ENCODE data around the gene MAP3K5.

Gene MAP3K5

DNA sequence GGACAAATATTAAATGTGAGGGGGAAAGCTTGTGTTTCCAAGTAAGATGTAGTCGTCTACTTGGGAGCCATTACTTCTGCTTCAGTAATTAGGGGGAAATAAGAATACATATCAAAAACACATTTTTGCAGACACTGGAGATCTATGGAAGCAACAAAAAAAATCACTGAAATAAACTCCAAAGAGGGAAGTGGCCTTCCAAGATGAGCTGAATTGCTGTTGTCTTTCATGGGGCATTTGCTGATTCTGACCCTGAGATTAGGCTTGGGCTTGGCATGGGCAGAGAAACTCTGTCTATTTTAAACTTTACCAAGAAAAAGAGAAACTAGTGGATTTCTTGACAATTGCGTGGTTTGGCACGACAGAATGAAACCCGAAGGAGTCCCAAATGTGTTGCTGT, 120.1 kb downstream of the MAP3K5 start:
- DNase-seq = no peak

DNA sequence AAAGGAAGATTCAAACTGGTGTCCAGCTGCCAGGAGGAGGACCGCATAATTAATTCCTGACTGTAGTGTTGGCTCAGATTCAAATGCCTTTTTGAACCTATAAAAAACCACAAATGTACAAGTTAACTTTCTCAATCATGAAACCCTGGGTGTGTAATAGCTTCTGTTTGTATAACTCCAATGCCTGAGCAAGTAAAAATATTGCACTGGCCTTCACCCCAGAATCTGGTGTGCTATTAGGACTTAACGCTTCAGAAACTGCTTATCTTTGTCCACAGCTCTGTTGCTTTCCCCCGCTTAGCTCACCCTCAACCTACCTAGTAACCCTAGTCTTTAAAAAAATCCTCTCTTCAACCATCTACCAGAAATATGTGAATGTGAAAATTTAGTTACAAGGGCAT, 123.0 kb downstream of the MAP3K5 start:
- no peak for DNase-seq

DNA sequence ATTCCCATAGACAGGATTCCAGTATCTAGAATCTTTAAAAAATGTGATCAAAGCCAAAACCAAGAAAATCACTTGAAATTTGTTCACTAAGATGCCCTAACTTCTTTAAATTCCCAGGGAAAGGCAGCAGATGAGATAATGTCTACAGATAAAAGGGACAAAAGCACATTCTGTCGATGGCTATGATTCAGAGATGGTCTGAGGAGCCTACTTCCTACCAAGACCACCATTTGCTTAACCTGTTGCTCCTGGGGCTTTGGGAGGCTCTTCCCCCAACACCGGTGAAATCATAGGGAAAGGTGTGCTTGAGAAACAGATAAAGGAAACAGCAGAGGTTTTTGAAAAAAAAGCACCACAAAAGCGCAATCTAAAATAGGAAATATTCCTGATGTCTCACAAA, 123.7 kb downstream of the MAP3K5 start:
- no peak for DNase-seq

DNA sequence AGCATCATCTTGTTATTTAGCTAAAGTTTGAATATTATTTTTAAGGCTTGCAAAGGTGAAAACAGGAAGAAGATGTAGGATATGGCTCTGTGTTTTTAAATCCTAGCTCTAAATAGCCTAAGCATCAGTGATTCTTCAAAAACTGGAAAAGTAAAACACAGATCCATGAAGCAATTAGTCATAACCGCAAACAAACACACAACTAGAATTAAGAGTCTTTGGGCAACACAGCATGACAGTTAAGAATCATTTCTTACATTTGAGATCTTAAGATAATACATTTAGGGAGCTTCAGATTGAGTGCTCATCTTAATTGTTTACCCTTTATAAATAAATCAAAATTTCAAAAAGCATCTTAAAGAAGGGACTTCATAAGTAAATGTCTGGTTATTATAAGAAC, 126.2 kb downstream of the MAP3K5 start:
- DNase-seq = no peak

DNA sequence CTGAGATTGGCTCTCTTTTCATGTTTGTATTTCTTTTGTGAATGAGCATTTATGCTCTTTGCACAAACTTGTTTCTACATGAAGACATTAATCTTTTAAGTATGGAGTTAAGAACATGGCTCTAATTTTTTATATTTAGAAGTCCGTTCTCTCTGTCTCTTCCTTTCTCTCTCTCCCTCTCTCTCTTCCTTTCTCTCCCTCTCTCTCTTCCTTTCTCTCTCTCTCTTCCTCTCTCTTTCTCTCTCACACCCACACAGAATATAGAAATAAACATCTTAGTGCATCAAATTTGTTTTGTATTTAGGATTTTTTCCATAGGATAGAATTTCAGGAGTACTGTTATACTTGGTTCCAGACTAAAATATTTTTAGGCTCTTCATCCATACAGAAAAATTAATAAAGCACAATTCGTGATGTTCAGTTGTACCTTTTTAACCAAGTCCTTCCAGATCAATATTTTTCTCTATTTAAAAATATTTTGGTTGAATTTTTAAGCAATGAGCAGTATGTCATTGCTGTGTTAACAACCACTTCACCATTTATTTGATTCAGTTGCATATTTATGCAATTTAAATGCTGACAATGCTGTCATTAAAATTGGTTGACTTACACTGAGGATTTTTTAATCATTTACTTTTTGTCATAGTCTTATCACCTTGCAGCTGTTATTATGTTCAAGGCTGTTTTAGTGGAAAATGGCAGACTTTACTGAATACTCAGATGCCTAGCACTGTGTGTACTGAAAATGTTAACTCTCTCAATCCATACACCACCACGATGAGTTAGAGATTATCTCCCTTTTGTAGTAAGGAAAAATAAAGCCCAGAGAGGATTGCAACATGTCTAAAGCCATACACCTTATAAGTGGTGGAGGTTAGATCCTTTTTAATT, 129.7 kb downstream of the MAP3K5 start:
- no peak for DNase-seq

DNA sequence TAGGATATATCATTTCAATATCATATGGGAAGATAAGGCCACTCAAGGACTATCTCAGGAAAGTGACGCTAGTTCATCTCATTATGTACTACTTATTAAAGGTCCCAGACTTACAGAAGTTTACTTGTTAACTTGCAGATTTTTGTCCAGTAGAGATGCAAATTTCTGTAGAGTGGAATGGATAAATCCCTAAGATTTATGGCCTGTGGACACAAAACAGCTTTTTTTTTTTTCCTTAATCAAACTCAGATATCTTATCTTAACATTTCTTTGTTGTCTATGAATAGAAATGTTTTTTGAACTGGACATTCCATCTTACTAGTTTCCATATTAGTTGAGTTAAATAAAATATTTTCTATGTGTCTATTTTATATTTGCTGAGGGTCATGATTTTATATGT, 131.6 kb downstream of the MAP3K5 start:
- no peak for DNase-seq

DNA sequence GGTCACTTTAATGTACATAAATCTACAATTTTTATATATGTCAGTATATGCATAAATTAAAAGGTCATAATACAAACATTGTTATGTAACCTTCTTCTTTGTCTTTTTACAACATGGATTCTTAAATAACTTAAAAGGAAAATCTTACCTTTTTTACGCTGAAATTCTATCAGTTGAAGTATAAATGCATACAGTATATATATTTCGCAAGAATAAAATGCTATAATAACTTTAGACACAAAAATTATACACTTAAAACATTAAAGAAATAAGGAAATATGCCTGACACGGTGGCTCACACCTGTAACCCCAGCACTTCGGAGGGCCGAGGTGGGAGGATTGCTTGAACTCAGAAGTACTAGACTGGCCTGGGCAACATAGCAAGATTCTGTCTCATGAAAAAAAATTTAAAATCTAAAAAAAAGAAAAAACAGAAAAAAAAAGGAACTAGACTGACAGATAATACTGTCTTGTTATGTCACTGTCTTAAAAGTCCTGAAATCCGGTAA, 132.2 kb downstream of the MAP3K5 start:
- DNase-seq = no peak

DNA sequence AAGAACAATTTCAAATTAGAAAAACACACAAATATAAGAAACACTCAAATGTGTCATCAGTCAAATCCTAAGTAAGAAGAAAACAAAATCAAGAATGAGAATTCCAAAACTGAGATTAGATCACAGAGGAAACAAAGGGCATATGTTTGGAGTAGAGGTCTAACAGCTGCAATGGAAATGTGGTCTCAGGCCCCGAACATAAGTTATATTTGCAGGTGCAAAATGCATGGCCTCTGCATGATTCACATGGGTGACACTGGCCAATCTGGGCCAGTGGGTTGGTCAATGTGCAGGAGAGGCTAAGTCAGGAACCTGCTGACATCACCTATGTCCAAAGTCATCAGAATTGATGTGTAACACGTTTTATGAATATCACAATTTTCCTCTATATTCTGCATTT, 133.6 kb downstream of the MAP3K5 start:
- no peak for DNase-seq

DNA sequence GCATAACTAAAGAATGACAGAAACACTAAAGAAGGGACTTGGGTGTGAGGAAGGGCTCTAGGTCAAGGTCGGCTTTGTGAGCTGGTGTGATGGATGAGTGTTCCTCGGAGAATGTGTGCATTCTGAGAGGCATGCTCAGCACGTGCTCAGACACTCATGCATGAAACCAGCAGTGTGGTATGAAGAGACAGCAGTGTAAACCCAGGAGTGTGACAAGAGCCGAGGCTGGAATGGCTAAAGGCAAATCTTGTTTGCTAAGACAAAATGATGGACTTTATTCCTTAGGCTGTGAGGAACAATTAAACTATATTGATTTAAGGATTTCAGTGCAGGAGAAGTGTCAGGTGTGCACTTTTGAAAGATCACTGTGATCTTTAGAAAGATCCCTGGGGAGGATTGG, 134.6 kb downstream of the MAP3K5 start:
- no peak for DNase-seq

DNA sequence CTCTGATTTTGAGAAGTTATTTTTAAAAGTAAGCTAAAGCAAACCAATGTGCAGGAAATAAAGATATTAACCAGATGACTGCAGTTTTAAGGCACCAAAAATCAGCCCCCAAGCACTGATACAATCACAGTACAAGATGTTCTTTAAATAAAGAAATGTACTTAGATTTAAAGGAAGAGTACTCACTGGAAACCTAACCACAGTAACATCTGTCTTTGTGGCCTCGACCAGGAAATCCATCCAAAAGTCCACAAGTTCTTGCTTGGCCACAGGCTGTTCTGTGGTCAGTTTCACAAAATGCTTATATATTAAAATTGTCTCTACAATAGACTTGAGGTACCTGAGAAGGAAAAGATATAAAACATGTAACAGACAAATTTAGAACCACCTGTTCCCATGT, 136.2 kb downstream of the MAP3K5 start:
- DNase-seq = no peak

DNA sequence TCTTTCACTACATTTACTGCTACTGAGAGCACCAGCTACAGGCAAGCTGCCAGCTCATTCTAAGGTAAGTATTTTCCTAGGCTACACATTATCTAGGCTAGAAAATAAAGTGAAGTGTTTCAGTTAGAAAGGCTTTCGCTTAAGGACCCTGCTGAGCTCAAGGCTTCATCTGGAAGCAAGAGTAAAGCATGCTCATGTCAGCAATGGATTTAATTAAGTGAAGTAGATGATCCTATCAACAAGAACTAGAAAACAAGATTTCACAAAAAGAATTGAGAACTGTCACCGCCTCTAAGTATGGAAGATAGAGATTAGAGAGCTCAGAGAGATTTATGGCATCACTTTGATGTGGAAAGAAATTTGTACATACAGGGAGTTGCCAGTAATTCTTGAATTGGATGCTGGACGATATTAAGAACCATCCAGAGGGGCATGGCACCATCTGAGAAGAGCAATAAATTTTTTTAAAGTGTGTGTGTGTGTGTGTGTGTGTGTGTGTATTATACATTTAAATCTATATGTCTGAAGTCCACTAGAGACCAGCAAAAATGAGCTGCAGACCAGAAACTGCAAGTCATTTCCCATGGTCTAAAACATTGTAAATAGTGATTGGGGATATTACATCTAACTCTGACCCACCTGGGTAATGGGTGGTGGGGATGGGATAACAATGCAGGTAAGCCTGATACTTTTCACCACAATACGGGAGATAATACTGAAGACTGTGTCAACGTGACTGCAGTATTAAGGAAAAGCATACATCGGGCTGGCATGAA, 136.8 kb downstream of the MAP3K5 start:
- DNase-seq = no peak

DNA sequence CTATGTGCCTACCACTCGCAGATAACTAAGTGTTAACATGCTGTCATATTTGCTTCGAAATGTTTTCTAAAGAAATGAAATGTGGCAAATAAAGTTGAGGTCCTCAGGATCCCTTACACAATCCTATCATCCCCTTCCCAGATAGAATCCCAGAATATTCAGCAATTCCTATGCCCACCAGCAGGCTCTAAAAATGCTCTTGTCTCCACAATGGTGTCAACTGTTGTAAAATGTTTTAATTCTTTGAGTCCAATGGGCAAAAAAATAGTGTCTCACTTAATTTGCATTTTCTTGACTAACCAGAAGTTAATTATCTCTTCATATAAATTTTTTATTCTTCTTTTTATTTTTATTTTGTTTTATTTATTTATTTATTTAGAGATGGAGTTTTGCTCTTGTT, 138.2 kb downstream of the MAP3K5 start:
- DNase-seq = no peak

DNA sequence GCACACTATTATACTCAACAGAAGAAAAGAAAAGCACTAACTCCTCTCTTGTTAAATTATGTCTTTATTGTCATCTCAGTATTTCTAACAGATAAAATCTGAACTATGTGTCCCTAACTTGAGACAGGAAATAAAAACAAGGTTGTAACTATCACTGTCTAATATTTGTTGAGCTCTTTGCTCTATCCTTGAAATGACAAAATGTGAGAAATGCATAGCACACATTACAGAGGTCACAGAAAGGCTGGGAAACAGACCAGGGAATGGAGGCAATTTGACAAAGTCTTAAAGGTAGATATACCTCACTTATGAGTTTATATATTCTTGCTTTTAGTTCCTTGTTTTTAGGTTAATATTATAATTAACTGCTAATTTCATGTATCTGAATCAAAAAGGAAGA, 139.6 kb downstream of the MAP3K5 start:
- DNase-seq = no peak

DNA sequence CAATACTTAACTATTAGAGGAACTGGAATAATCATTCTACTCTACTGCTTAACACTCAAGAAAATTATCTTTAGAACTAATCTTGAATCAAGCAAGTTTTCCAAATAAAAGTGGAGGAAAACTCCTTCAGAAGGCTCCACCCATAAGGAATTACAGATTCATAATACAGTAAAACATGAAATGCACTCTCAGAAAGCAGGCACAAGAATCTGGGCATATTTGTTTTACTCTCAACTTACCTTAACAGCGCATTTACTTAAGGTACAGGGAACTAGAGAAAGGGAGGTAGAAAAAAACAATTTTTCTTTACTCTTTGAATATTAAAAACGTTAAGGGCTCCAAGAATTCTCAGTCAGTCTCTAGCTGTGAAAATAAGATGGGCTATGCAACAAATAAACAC, 140.3 kb downstream of the MAP3K5 start:
- no peak for DNase-seq

DNA sequence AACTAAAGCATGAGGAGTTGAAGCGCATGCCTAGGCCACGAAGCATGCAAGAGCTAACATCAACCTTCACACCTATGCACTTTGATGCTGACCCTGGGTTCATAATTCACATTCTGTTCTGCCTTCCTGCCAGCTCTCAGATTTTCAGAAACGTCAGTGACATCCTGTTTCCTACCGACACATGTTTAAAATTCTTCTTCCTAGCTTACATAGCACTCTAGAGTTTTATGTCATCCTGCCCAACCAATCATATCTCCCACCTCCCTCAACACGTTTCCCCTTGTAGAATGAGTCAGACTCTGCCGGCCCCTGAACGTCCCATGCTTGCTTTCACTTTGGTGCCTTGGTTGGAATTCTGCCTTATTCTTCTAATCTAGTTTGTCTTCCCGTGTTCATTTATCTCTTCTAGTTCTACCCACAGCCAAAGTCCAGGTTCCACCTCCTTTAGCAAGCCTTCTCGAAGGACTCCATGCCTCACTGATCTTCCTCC, 144.9 kb downstream of the MAP3K5 start:
- DNase-seq = peak; percentile 66

DNA sequence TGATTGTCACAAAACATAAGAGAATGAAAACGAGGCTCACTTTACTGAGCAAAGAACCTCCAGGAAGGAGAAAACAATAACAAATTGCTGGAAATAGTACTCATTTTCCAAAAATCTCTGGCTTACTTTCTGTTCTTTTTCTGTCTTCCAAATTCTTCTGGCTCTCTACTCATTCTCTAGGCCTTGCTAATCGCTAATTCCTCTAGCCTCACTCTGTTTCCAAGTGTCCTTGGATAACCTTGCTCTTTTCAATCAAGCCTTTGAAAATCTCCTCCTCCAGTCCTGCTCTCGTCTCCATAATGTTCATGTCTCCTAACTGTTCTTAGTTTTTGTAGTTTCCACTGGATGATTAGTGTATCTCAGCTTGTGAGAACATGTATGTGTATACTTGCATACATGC, 145.9 kb downstream of the MAP3K5 start:
- DNase-seq = no peak

DNA sequence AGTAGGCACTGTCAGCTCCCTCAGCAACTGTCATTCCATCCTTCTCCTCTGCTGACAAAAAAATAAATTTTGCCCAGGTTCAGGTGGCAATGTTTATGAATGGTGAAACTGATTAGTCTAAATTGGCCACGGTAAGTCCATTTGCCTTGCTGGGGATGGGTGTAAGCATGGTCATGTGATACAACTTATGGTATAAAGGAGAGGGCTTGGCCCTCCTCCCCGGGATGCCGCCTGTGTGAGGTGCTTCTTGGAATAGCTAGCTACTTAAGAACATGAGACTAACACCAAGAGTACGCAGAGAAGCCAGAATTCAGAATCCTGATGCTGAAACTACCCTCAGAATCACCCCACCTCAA, 147.7 kb downstream of the MAP3K5 start:
- no peak for DNase-seq

DNA sequence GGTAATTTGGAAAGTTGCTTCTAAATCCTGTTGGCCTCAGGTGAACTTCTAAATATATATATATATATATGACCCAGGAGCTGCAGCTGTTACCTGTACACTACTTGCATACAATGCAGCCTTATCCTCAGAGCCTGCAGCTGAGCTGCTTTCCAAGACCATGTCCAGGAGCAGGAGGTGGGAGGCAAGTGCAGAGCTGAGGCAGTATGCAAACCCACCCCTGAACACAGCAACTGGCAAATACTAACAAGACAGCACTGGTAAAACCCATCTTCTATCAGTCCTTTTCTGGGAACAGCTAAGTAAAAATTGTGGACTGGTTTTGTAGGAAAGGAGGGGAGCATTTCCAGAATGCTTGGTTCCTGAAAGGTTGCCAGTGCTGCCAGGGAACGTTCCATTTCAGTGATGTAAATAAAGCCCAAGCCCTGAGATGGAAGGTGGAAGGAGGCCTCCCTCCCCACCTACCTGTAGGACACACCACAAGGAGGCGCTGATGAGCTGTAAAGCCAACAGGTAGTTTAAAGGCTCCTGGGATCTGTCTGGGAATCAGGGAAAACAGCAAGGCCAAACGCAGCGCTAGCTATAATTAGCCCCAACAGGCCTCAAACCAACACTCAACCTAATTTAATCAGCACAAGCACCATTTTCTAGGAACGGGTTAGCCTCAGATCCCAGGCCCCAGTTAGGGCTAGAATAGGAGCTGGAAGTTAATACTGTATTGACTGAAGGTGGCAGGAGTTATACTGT, 148.3 kb downstream of the MAP3K5 start:
- DNase-seq = peak; percentile 53

DNA sequence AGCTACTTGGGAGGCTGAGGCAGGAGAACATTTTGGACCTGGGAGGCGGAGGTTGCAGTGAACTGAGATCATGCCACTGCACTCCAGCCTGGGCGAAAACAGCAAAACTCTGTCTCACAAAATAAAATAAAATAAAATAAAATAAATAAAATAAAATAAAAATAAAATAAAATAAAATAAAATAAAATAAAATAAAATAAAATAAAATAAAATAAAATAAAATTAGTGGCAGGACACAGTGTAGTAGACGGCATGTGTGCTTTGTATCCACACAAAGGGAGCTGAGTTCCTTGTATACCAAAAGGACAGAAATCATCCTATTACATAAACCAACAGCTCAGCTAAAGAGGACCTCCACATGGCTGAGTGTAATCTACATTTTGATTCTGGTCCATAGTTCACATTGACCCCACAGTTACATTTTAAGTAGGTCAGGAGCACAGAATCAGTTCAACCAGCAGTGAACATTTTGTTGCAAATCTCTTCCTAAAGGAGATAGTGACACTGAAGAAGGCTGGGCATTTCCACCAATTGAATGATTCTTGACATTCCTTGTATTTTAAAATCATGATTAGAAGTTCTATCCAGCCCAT, 150.3 kb downstream of the MAP3K5 start:
- no peak for DNase-seq

DNA sequence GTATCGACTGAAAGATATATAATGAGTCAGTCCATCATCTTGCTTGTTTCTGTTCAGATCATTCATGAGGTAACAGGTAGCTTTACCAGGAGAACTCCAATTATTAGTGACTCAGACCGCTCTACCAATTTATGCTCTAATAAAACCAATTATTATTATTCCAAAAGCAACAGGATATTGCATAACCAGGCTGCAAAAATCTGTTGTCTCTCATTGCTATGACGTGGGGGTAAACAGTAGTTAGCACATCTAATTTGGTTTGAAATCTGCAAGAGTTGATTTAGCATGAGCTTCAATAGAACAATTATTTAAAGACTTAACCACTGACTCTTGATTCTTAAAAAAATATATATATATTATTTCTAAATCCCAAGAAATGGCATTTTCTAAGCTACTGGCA, 151.1 kb downstream of the MAP3K5 start:
- DNase-seq = peak; percentile 9

DNA sequence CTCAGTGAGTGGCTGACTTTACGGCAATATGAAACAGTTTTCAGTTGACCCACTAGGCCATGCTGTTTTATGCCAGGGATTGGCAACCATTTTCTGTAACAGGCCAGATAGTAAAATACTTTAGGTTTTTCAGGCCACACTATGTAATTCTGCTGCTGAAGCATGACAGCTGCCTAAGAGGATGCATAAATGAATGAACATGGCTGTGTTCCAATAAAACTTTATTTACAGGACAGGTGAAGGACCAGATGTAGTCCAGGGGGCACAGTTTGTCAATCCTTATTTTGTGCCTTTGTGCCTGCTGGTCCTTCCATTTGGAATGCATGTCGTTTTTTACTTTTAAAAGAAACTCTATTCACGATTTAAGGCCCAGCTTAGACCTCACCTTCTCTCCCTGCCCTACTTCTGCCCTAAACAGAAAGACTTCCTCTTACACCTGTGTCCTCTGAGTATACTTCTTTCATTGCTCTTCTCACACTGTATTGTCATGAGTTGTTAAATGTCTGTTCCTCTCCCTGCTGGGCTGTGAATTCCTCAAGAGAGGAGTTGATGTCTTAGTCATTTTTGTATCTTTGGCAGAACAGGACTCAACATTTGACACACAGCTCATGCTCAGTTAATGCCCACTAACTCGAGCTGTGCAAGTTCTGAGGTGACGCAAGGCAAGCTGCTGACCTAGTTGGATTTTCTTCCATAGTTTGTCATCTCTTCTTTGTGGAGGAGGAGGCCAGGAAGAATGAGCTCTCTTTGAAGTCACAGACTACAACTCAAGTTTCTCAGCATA, 152.0 kb downstream of the MAP3K5 start:
- DNase-seq = peak; percentile 64

DNA sequence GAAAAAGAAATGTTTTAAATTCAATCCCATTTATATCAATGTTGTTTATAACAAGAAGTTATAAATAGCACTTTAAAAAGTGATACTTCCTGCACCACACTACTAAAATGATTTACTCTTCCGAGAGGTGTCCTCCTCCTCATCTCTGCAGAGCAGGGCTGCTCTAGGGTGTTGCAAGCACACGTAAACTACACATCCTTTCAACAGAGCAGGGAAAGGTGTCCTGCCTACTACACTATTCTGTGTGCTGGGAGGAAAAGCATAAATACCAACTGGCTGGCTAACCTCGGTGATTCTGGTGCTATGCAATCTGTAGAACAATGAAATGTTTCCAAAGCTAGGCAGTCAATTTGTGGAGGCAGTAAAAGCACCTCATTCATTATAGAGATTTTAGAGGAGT, 152.6 kb downstream of the MAP3K5 start:
- no peak for DNase-seq

All from inflammatory macrophage treated with lipopolysaccharide for 4 hours (primary cell).